SU-DHL-6 (cell line): Measurements from ENCODE around the gene ST6GALNAC4.

ENCODE experiments used
- H2AFZ ChIP-seq: fragments of 200-600 bp; sonication (generic); 2 replicates; pipeline ENCODE4 v1.6.1; 2014; ENCODE audit warnings: low read depth, mild to moderate bottlenecking, moderate library complexity, mixed read lengths, antibody characterized with exemption, low read length; ENCODE audit not compliant: severe bottlenecking
- H3F3A ChIP-seq: fragments of 200-600 bp; shearing (Covaris generic); 2 replicates; pipeline ENCODE4 v1.6.0; 2016; ENCODE audit warnings: antibody characterized with exemption, mild to moderate bottlenecking; ENCODE audit not compliant: insufficient read depth
- H3K27ac ChIP-seq: fragments of 200-600 bp; sonication (generic); 2 replicates; pipeline ENCODE4 v1.5.1; 2016; ENCODE audit warnings: low read depth, mild to moderate bottlenecking, low read length, moderate library complexity, mixed read lengths
- H3K27me3 ChIP-seq: fragments of 200-600 bp; sonication (generic), shearing (Covaris generic); 2 replicates; pipeline ENCODE4 v1.6.0; 2014; ENCODE audit warnings: mild to moderate bottlenecking, low read length
- H3K36me3 ChIP-seq: fragments of 200-600 bp; sonication (generic); 2 replicates; pipeline ENCODE4 v1.6.1; 2014; ENCODE audit warnings: mild to moderate bottlenecking, low read length, mixed read lengths
- H3K4me2 ChIP-seq: fragments of 300-600, 200-600 bp; shearing (Covaris generic), sonication (generic); 2 replicates; pipeline ENCODE4 v1.6.0; 2014; ENCODE audit warnings: low read length, low read depth, mild to moderate bottlenecking; ENCODE audit not compliant: poor library complexity, severe bottlenecking
- H3K4me3 ChIP-seq: fragments of 200-600 bp; sonication (generic); 2 replicates; pipeline ENCODE4 v1.5.1; 2014; ENCODE audit warnings: antibody characterized with exemption, low read length, mild to moderate bottlenecking, mixed read lengths; ENCODE audit not compliant: insufficient read depth, poor library complexity, severe bottlenecking
- H3K79me2 ChIP-seq: fragments of 200-600 bp; sonication (generic); 2 replicates; pipeline ENCODE4 v1.6.1; 2014; ENCODE audit warnings: mild to moderate bottlenecking, low read length, moderate library complexity; ENCODE audit not compliant: insufficient read depth
- H3K9ac ChIP-seq: fragments of 200-600 bp; sonication (generic); 2 replicates; pipeline ENCODE4 v1.7.0; 2014; ENCODE audit warnings: mild to moderate bottlenecking, low read length
- H3K9me2 ChIP-seq: fragments of 200-600 bp; sonication (generic); replicated peaks from 2 replicates; pipeline ENCODE4 v1.6.1; 2014; ENCODE audit warnings: low read length; ENCODE audit not compliant: insufficient read depth
- H3K9me3 ChIP-seq: fragments of 200-600 bp; sonication (generic); 2 replicates; pipeline ENCODE4 v1.6.1; 2014; ENCODE audit warnings: low read length, mixed read lengths; ENCODE audit not compliant: insufficient read depth
- H4K20me1 ChIP-seq: fragments of 200-600 bp; sonication (generic); 2 replicates; pipeline ENCODE4 v1.6.1; 2014; ENCODE audit warnings: low read depth, mild to moderate bottlenecking, antibody characterized with exemption, low read length, moderate library complexity, mixed read lengths
- CTCF ChIP-seq: fragments of 200-600 bp; sonication (generic); IDR thresholded peaks from one replicate; pipeline ENCODE4 v1.5.1; 2017; ENCODE audit warnings: antibody characterized with exemption, mild to moderate bottlenecking, low read length, moderate library complexity; ENCODE audit not compliant: insufficient read depth, poor library complexity, severe bottlenecking
- EZH2phosphoT487 ChIP-seq: fragments of 200-600 bp; sonication (generic), shearing (Covaris generic); conservative IDR thresholded peaks from 2 replicates; pipeline ENCODE4 v1.6.1; 2018; ENCODE audit warnings: mild to moderate bottlenecking, antibody characterized with exemption, low read length, moderate library complexity, mixed read lengths

ST6GALNAC4 gene

GRCh38 chr9:127936347-127936852 is 19.6 kb upstream of the ST6GALNAC4 start:
- peak overlapping the region; percentile 79 for H3K9ac ChIP-seq
- no peaks in the 10 kb centered on the region for H3K27me3 ChIP-seq
- no peak overlapping the region for H3K27ac ChIP-seq
- 0 out of 2 replicates have a peak, but pooled peaks cover 3% of the 10 kb centered on the region for H3K36me3 ChIP-seq
- no peaks in the 10 kb centered on the region for H4K20me1 ChIP-seq
- H3K9me3 ChIP-seq, result no peaks in the 10 kb centered on the region
- H3K9me2 ChIP-seq, result no peaks in the 10 kb centered on the region
- H2AFZ ChIP-seq, result no peak overlapping the region
- H3F3A ChIP-seq, result peaks cover 30% of the 10 kb centered on the region
- no peak for TF ChIP-seq EZH2phosphoT487
- TF ChIP-seq CTCF, result no peak
- peaks cover 19% of the 10 kb centered on the region for H3K79me2 ChIP-seq
- peak overlapping the region; percentile 76 for H3K4me3 ChIP-seq
- H3K4me2 ChIP-seq, result peak overlapping the region; percentile 97

- Histone ChIP-seq H4K20me1 (no peaks in the 10 kb centered on the region), H3K9me3 (no peaks in the 10 kb centered on the region), H3K79me2 (peaks cover 19% of the 10 kb centered on the region), H3K9ac (peak overlapping the region; percentile 79), H3K27ac (no peak overlapping the region), H2AFZ (no peak overlapping the region), H3K4me2 (peak overlapping the region; percentile 97), H3F3A (peaks cover 25% of the 10 kb centered on the region), H3K36me3 (0 out of 2 replicates have a peak, but pooled peaks cover 3% of the 10 kb centered on the region), H3K9me2 (no peaks in the 10 kb centered on the region), H3K4me3 (peak overlapping the region; percentile 76), H3K27me3 (no peaks in the 10 kb centered on the region)
- TF ChIP-seq EZH2phosphoT487 (no peak), CTCF (no peak)
These were observed 19.0 kb upstream of the ST6GALNAC4 start for GRCh38 chr9:127935765-127936221.

- Histone ChIP-seq H3K4me3 (no peak overlapping the region), H3K27ac (no peak overlapping the region), H4K20me1 (no peaks in the 10 kb centered on the region), H2AFZ (no peak overlapping the region), H3K27me3 (no peaks in the 10 kb centered on the region), H3K9me2 (no peaks in the 10 kb centered on the region), H3F3A (peaks cover 17% of the 10 kb centered on the region), H3K36me3 (no peaks in the 10 kb centered on the region), H3K79me2 (peaks cover 19% of the 10 kb centered on the region), H3K4me2 (no peak overlapping the region), H3K9ac (no peak overlapping the region), H3K9me3 (no peaks in the 10 kb centered on the region)
- no peak for TF ChIP-seq EZH2phosphoT487
- no peak for TF ChIP-seq CTCF
These were observed 18.1 kb upstream of the ST6GALNAC4 start for GRCh38 chr9:127934986-127935385.
